IPS DF 4.7 (cell line): ENCODE data around the gene MYZAP.

ENCODE experiments used
- DNase-seq: peaks from one replicate; pipeline ENCODE4 v3.0.0-alpha.2; 2013; ENCODE audit warnings: low spot score; ENCODE audit errors: extremely low read depth

Gene MYZAP

GRCh38 chr15:57624730-57625129, 33.0 kb downstream of the MYZAP start:
- DNase-seq: no peak

GRCh38 chr15:57625703-57626448, 34.2 kb downstream of the MYZAP start:
- DNase-seq: no peak

GRCh38 chr15:57626713-57627440, 35.2 kb downstream of the MYZAP start:
- no peak for DNase-seq

- DNase-seq: no peak
These were observed 39.8 kb downstream of the MYZAP start for GRCh38 chr15:57631386-57632110.

GRCh38 chr15:57634290-57634689, 42.6 kb downstream of the MYZAP start:
- no peak for DNase-seq

GRCh38 chr15:57635300-57635909, 43.7 kb downstream of the MYZAP start:
- no peak for DNase-seq

GRCh38 chr15:57637846-57638245, 46.1 kb downstream of the MYZAP start:
- no peak for DNase-seq

GRCh38 chr15:57639306-57639705, 47.6 kb downstream of the MYZAP start:
- DNase-seq: no peak

- no peak for DNase-seq
These were observed 49.4 kb downstream of the MYZAP start for GRCh38 chr15:57640930-57641682.

GRCh38 chr15:57643826-57644225, 52.1 kb downstream of the MYZAP start:
- no peak for DNase-seq

- DNase-seq: no peak
These were observed 54.4 kb downstream of the MYZAP start for GRCh38 chr15:57646087-57646486.

GRCh38 chr15:57647071-57647790, 55.5 kb downstream of the MYZAP start:
- no peak for DNase-seq

- DNase-seq: no peak
These were observed 56.1 kb downstream of the MYZAP start for GRCh38 chr15:57647791-57648130.

- DNase-seq: no peak
These were observed 57.4 kb downstream of the MYZAP start for GRCh38 chr15:57649138-57649537.

- DNase-seq: no peak
These were observed 59.7 kb downstream of the MYZAP start for GRCh38 chr15:57651445-57651844.

GRCh38 chr15:57652481-57652880, 60.8 kb downstream of the MYZAP start:
- no peak for DNase-seq

- no peak for DNase-seq
These were observed 62.6 kb downstream of the MYZAP start for GRCh38 chr15:57654153-57654852.

GRCh38 chr15:57655053-57655452, 63.3 kb downstream of the MYZAP start:
- DNase-seq: no peak

GRCh38 chr15:57655809-57656208, 64.1 kb downstream of the MYZAP start:
- DNase-seq: no peak

GRCh38 chr15:57656434-57656833, 64.7 kb downstream of the MYZAP start:
- DNase-seq: no peak
